HG03520 (cell line): ENCODE measurements around the gene LINS1.
A peak's percentile ranks its signal among the peaks of the same experiment; 100 is the strongest.

ENCODE experiments used
- ATAC-seq: cut with Tn5 transposase; IDR thresholded peaks from one replicate; pipeline ENCODE4 v1.9.1; 2021; ENCODE audit warnings: mild to moderate bottlenecking, moderate library complexity; ENCODE audit not compliant: unreplicated experiment

LINS1 gene

DNA sequence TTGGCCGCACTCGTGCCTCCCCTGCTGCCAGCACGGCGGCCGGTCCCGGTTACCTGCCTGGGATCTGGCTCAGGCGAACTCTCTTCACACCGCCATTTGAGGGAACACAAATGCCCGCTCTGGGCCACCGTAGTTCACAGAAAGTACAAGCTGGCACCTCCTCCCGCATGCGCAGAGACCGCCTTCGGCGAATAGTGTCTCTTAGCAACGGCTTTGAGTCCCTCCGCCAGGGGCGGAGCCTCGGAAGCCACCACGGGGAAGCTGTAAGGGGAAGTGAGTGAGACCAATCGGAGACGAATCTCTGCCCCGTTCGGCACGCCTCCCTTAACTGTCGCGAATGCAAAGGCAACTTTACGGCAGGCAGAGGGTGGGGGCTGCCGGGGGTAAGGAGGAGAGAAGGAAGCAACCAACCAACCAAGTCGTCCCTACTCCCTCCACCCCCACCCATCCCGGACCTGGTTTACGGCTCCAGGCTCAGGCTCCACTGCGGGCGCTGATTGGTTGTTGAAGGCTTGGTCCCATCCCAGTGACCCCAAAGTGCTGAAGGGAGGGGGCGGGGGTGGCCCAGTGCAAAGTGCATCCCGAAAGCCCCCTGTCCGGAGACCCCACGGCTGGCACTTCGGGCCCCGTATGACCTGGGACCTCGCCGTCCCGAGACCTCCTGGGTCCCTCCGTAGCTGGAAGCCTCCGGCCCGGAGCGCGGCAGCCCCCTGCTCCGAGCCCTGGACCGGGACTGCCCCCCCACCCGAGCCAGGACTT, at the start of gene LINS1, which contains the start of gene ASB7:
TSS of gene LINS1 (minus strand) at position 121 of the 759 bp plus-strand sequence. CDS start 21,342 bp downstream, outside the sequence.
TSS of gene ASB7 (plus strand) at position 526 of the 759 bp plus-strand sequence. CDS start 9,628 bp downstream, outside the sequence.
- peak; percentile 84 for ATAC-seq

DNA sequence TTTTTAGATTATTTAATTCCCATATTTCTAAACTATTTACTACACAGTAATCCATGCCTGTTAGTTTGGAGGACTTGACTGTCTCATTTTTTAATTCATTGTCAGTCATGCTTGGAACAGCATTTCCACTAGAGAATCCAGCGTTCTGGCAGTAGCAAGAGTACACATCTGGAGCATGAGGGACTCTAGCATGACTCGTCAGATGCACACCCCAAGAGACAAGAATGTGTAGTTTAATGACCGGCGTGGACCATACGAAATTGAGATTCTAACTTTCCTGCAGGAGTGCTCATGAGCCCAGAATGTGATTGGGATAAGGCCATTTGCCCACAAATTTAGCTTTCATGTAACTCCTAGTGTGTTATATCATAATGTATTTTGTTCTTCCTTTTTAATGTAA, 49.3 kb upstream of the LINS1 start:
- no peak for ATAC-seq

DNA sequence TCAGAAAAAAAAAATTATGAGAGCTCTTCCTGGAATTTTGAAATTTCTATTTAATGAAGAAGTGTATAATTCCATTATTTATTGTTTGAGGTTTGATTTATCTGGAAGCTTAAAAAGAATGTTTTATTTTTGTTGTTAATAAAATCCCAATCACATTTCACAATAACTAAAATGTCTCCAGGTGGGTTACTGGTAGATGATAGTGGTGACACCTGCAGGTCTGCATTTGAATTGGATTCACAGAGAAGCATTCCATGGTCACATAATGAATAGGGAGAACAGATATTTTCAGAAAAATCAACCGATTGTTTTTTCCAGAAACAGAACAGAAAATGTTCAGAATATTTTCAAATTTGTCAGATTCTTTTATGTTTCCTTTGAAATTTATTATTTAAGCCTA, 48.7 kb upstream of the LINS1 start:
- no peak for ATAC-seq

GRCh38 chr15:100648951-100649350, 47.0 kb upstream of the LINS1 start:
- no peak for ATAC-seq

DNA sequence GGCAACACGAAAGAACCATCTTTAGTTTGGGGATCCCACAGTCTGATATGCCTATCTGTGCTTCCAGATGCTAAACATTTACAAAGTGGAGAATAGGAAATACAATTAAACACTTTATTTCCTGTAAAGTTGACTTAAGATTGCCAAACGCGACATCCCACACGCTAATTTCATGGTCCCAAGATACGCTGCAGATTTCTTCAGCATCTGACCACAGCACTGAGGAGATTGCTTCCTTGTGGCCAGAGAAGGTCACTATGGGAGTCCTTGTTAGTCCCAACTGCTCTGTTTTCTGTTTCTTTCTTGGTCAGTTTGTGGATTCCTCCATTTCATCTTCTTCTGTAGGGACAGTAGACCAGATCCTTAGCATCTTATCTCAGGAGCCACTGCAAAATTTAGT, 43.7 kb upstream of the LINS1 start:
- no peak for ATAC-seq

- ATAC-seq: no peak
Observed at GRCh38 chr15:100642950-100643338, 41.0 kb upstream of the LINS1 start.

DNA sequence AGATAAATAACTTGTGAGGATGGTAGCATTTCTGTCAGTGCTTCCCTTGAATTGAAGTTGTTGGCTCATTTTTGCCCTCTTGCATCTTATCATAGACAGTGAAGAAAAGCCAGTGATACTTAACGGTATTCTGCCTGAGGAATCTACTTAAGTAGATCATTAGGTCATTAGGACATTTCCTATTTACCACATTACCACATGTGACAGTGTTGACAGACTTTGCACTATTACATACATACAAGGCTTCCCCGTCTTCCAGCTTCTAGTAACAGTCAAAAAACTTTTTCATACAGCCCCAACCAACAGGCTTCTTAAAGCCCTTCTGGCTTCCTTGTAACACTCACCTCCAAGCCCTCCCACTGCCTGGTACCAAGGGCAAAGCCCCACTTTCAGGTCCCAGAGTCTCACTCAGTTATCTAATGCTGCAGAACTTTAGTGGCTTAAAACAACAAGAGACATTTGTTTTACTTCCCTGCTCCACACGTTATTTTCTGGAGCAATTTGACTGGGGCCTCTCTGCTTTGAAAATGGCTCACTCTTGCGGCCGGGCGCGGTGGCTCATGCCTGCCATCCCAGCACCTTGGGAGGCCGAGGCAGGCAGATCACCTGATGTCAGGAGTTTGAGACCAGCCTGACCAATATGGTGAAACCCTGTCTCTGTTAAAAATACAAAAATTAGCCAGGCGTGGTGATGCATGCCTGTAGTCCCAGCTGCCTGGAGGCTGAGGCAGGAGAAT, 40.4 kb upstream of the LINS1 start:
- ATAC-seq: no peak

DNA sequence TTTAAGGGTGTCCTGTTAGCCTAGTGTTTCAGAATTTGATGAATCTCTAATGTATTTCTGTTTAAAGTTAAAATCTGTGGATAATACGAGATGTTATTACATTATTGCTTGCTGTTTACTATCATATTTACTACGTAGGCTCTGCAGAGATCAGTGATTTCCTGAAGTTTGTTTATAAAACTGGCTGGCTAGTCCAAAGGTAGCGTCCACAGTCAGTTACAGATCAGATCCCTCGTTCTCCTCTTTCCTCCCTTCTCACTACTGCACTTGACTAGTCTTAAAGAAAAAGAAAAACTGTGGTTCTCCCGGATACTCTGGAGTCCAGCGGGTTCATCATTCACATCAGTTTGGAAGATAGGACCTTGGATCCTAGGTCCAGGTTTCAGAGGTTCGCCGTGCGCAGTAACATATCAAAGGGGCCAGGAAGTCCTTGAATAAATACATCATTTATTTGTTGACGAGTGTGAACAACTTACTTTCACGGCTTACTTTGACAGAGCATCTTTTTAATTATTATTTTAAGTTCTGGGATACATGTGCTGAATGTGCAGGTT, 36.3 kb upstream of the LINS1 start:
- ATAC-seq: no peak

DNA sequence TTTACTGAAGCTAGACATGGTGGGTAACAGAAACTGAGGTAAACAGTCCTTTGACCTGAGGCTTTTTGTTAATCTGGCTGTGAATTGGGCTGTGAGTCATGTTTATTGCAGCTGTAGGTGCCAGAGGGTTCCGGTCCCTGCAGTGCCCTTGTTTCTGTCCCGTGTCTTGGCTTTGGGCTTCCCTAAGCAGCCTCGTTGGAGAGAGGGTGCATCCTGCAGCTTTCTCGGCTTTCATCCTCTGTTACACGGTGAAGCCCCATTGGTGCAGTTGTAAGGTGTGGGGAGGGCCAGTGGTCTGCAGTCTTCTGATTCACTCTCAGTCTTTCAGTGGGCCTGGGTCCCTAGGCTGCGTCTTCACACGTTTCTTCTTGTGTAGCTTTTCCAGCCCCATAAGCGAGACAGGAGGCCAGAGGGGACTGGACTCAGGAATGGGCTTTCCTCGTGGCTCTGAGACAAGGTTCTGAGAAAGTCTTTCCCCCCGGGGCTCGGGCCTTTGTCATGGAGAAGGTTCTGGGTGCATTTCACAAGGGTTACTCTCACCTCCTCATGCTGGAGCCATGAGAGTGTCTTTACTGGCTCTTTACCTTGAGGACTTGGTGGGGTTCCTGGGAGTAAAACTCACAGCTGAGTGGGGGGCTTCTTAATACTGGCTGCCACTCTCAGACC, 33.6 kb upstream of the LINS1 start:
- no peak for ATAC-seq

- no peak for ATAC-seq
Observed at GRCh38 chr15:100633763-100634075, 31.7 kb upstream of the LINS1 start.

- no peak for ATAC-seq
Observed at GRCh38 chr15:100631831-100632230, 29.8 kb upstream of the LINS1 start.

DNA sequence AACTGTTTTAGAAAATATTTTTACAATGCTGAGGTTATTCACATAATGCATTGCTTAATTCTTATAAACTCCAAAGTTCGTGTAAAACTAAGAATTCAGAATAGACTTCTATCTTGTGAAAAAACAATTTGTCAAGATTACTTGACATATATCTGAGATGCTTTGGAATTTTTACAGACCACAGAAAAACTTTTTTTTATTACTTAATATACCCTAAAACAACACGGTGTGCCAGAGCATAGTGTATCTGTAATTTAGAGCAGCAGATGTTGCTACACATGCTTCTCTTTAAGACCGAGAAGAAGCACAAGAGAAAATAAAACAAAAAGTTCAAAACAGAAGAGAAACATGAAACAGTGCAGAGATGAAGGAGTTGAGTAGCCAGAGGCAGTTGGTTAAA, 26.8 kb upstream of the LINS1 start:
- ATAC-seq: no peak

GRCh38 chr15:100627789-100628395, 25.9 kb upstream of the LINS1 start:
- ATAC-seq: peak; percentile 76

GRCh38 chr15:100623301-100623700, 21.3 kb upstream of the LINS1 start:
- ATAC-seq: no peak

GRCh38 chr15:100616700-100617099, 14.7 kb upstream of the LINS1 start:
- no peak for ATAC-seq

- ATAC-seq: no peak
Observed at GRCh38 chr15:100615801-100616200, 13.8 kb upstream of the LINS1 start.

GRCh38 chr15:100614918-100615317, 12.9 kb upstream of the LINS1 start:
- ATAC-seq: no peak

GRCh38 chr15:100614336-100614735, 12.4 kb upstream of the LINS1 start:
- ATAC-seq: no peak

DNA sequence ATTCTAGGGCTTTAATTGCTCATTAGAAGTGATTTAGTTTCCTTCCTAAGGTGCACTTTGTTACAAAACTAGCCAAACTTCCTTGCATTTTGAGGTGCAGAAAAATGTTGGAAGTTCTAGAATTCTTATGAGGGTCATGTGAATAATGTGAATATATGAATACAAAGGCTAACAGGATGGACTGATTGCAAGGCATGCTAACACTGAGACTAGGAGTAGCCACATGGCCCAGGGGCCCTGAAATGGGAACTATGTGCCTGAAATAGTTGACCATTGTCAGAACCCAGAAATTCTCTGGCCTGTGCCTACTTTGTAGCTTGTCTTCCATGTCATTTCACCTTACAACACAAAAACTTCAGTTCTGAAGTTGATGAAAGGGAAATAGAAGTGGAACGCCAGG, 11.2 kb upstream of the LINS1 start:
- ATAC-seq: no peak

GRCh38 chr15:100612539-100612938, 10.6 kb upstream of the LINS1 start:
- no peak for ATAC-seq

DNA sequence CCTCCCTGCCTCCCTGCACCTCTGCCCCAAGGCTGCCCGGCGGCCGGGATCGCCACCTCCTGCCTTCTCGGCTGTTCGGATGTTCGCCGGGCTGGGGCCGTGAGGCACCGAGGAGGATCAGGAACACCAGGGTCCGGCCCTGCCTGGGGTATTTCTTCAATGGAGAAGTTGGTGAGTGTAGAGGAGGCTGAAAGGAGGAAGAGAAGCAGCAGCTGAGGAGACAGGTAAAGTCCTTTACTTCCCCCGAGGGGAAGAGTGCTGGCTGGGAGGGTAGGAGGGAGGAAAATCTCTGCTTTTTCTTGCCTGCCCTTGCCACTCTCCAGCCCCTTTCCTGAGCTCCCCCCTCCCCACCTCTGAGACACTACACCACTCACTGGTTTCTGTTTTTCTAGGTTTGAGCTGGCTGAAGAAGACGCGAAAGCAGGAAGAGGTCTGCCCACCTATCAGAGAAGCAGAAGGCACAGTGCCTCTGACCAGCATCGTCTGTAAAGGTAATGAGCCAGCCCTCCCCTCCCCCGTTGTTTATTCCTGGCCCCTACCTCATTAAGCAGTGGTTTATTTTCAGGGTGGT, 924 bp upstream of the LINS1 start:
- ATAC-seq: peak; percentile 45
